HL-60 (cell line): ENCODE measurements around the gene OSBPL2.
A peak's percentile ranks its signal among the peaks of the same experiment; 100 is the strongest.

Source experiments
- DNase-seq, 2 experiments: peaks; one replicate each; pipeline ENCODE4 v3.0.0-alpha.2; 2010 to 2020; ENCODE audit warnings: low read depth in 1 of 2, low spot score in 1 of 2
- H3K27ac ChIP-seq: fragments of 250-450 bp; sonication (Bioruptor Pico); replicated peaks from 2 replicates; pipeline ENCODE4 v1.5.1; 2020; ENCODE audit warnings: mild to moderate bottlenecking, moderate library complexity
- H3K27me3 ChIP-seq: fragments of 250-450 bp; sonication (Bioruptor Pico); 2 replicates; pipeline ENCODE4 v1.5.1; 2021; ENCODE audit warnings: mild to moderate bottlenecking, moderate library complexity; ENCODE audit not compliant: insufficient read depth, poor library complexity, severe bottlenecking
- H3K4me3 ChIP-seq: replicated peaks from 2 replicates; pipeline ENCODE4 v1.5.1; 2011; ENCODE audit warnings: mild to moderate bottlenecking, control low read depth, low read length; ENCODE audit not compliant: insufficient read depth
- CTCF ChIP-seq: IDR thresholded peaks from one replicate; pipeline ENCODE4 v1.5.1; 2011; ENCODE audit warnings: low read length, control low read depth, inconsistent platforms; ENCODE audit not compliant: insufficient read depth
- GABPA ChIP-seq: IDR thresholded peaks from 2 replicates; pipeline ENCODE4 v1.6.1; 2012; ENCODE audit warnings: low read depth
- POLR2AphosphoS5 ChIP-seq: IDR thresholded peaks from 2 replicates; pipeline ENCODE4 v1.6.1; 2012; ENCODE audit warnings: low read depth
- REST ChIP-seq: IDR thresholded peaks from 2 replicates; pipeline ENCODE4 v1.6.1; 2012; ENCODE audit warnings: low read depth; ENCODE audit not compliant: insufficient replicate concordance
- SPI1 ChIP-seq: IDR thresholded peaks from 2 replicates; pipeline ENCODE4 v1.6.1; 2012; ENCODE audit warnings: low read depth, mild to moderate bottlenecking, borderline replicate concordance

Gene OSBPL2

GRCh38 chr20:62219992-62220665 lies 18.2 kb upstream of the OSBPL2 start, which contains the start of gene HRH3:
HRH3 (minus strand) TSS chr20:62220278; CDS start chr20:62219970, 308 bp downstream.
- Histone ChIP-seq H3K27ac (no peak within 1 kb of the TSS), H3K4me3 (no peak within 1 kb of the TSS), H3K27me3 (peaks cover 64% of the 10 kb centered on the region)
- TF ChIP-seq REST: peak; percentile 90
- no peak for TF ChIP-seq SPI1
- DNase-seq: peak in 1 of 2 experiments; percentile 31

GRCh38 chr20:62220666-62221568 lies 17.4 kb upstream of the OSBPL2 start:
- Histone ChIP-seq H3K27me3 (peaks cover 57% of the 10 kb centered on the region), H3K27ac (no peak overlapping the region), H3K4me3 (no peak overlapping the region)
- DNase-seq: no peak
- TF ChIP-seq POLR2AphosphoS5 (no peak), CTCF (no peak), SPI1 (no peak), GABPA (no peak), REST (no peak)

- Histone ChIP-seq H3K27me3 (peaks cover 47% of the 10 kb centered on the region), H3K27ac (no peak overlapping the region), H3K4me3 (no peak overlapping the region)
- no peak for DNase-seq
- TF ChIP-seq POLR2AphosphoS5 (no peak), CTCF (no peak), GABPA (no peak), REST (no peak), SPI1 (no peak)
Measured at GRCh38 chr20:62222266-62222850, 16.0 kb upstream of the OSBPL2 start.
